ENCODE measurements around the gene PABPC1L. TPM values are rescaled to one million over a fixed set of nuclear protein-coding genes. Genes with fewer than 3 reads are reported as not detected.

PABPC1L gene
- total RNA-seq, 1 experiment from 2014 or later, result 90.7 TPM

GRCh38 chr20:44891826-44892225, 18.0 kb upstream of the PABPC1L start (continued):
- TF ChIP-seq, protein P1, sequence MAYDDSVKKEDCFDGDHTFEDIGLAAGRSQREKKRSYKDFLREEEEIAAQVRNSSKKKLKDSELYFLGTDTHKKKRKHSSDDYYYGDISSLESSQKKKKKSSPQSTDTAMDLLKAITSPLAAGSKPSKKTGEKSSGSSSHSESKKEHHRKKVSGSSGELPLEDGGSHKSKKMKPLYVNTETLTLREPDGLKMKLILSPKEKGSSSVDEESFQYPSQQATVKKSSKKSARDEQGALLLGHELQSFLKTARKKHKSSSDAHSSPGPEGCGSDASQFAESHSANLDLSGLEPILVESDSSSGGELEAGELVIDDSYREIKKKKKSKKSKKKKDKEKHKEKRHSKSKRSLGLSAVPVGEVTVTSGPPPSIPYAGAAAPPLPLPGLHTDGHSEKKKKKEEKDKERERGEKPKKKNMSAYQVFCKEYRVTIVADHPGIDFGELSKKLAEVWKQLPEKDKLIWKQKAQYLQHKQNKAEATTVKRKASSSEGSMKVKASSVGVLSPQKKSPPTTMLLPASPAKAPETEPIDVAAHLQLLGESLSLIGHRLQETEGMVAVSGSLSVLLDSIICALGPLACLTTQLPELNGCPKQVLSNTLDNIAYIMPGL (CRISPR knock-in tag; IDR thresholded peaks at IDR 0.05), result no peak
- TF ChIP-seq OVOL2 (CRISPR knock-in tag; IDR thresholded peaks at IDR 0.05; ENCODE audit: borderline replicate concordance) (no peak), TP53 (CRISPR knock-in tag; IDR thresholded peaks at IDR 0.05) (no peak), MXD4 (CRISPR knock-in tag; IDR thresholded peaks at IDR 0.05; ENCODE audit: borderline replicate concordance) (no peak), AR (CRISPR knock-in tag; IDR thresholded peaks at IDR 0.05) (no peak)

DNA sequence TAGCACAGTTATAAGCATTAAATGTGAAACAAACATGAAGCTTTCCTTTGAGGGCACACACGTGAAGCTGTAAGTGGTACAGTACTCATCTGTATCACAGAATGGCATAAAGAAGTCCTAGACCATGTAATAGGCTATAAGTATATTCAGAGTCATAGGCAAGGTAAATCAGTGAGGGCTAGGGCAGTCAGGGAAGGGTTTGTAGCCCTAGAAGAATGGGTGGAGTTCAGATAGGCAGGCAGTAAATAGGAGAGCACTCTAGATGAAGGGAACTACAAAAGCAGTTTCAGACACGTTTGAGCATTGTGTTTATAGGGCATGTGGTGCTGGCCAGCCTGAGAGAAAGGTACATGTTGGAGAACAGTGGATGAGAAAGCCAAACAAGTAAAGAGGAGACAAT, 14.9 kb upstream of the PABPC1L start:
- Mint-ChIP-seq H3K36me3 (0 out of 2 replicates have a peak, but pooled peaks cover 5% of the 10 kb centered on the region), H3K27me3 (ENCODE audit: low read depth) (no peaks in the 10 kb centered on the region), H3K4me3 (no peak overlapping the region), H3K9me3 (no peaks in the 10 kb centered on the region), H3K4me1 (peaks cover 17% of the 10 kb centered on the region), H3K27ac (peak overlapping the region; percentile 7; the same call in 1 of the 2 replicates)
- CTCF ChIA-PET, result no interaction called here
- POLR2A ChIA-PET, result interaction anchor here (1.4 kb wide), 1 partner anchor 9 kb away, joined by 3 read pairs; the partner anchor contains the start of gene YWHAB
- DNase-seq (ENCODE audit: low spot score) (no peak), ATAC-seq (no peak)
- TF ChIP-seq OVOL2 (CRISPR knock-in tag; IDR thresholded peaks at IDR 0.05; ENCODE audit: borderline replicate concordance) (no peak), PRRX2 (CRISPR knock-in tag; IDR thresholded peaks at IDR 0.05) (no peak), CREB1 (CRISPR knock-in tag; IDR thresholded peaks at IDR 0.05) (no peak), STAT6 (CRISPR knock-in tag; conservative IDR thresholded peaks at IDR 0.05; ENCODE audit: low read depth) (no peak), ZNF281 (CRISPR knock-in tag; IDR thresholded peaks at IDR 0.05) (no peak), CDX4 (CRISPR knock-in tag; IDR thresholded peaks at IDR 0.05; ENCODE audit: borderline replicate concordance) (no peak), ZNF317 (CRISPR knock-in tag; IDR thresholded peaks at IDR 0.05; ENCODE audit: borderline replicate concordance, low read depth) (no peak), ZNF512 (CRISPR knock-in tag; IDR thresholded peaks at IDR 0.05; ENCODE audit: borderline replicate concordance) (no peak)
- TF ChIP-seq, protein P2, sequence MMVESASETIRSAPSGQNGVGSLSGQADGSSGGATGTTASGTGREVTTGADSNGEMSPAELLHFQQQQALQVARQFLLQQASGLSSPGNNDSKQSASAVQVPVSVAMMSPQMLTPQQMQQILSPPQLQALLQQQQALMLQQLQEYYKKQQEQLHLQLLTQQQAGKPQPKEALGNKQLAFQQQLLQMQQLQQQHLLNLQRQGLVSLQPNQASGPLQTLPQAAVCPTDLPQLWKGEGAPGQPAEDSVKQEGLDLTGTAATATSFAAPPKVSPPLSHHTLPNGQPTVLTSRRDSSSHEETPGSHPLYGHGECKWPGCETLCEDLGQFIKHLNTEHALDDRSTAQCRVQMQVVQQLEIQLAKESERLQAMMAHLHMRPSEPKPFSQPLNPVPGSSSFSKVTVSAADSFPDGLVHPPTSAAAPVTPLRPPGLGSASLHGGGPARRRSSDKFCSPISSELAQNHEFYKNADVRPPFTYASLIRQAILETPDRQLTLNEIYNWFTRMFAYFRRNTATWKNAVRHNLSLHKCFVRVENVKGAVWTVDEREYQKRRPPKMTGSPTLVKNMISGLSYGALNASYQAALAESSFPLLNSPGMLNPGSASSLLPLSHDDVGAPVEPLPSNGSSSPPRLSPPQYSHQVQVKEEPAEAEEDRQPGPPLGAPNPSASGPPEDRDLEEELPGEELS (CRISPR knock-in tag; IDR thresholded peaks at IDR 0.05), result no peak
- TF ChIP-seq, protein P3, sequence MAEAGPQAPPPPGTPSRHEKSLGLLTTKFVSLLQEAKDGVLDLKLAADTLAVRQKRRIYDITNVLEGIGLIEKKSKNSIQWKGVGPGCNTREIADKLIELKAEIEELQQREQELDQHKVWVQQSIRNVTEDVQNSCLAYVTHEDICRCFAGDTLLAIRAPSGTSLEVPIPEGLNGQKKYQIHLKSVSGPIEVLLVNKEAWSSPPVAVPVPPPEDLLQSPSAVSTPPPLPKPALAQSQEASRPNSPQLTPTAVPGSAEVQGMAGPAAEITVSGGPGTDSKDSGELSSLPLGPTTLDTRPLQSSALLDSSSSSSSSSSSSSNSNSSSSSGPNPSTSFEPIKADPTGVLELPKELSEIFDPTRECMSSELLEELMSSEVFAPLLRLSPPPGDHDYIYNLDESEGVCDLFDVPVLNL (CRISPR knock-in tag; IDR thresholded peaks at IDR 0.05; ENCODE audit: borderline replicate concordance, low read depth), result no peak
- TF ChIP-seq, protein P4, sequence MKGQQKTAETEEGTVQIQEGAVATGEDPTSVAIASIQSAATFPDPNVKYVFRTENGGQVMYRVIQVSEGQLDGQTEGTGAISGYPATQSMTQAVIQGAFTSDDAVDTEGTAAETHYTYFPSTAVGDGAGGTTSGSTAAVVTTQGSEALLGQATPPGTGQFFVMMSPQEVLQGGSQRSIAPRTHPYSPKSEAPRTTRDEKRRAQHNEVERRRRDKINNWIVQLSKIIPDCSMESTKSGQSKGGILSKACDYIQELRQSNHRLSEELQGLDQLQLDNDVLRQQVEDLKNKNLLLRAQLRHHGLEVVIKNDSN (CRISPR knock-in tag; IDR thresholded peaks at IDR 0.05), result no peak
- TF ChIP-seq, protein P5, sequence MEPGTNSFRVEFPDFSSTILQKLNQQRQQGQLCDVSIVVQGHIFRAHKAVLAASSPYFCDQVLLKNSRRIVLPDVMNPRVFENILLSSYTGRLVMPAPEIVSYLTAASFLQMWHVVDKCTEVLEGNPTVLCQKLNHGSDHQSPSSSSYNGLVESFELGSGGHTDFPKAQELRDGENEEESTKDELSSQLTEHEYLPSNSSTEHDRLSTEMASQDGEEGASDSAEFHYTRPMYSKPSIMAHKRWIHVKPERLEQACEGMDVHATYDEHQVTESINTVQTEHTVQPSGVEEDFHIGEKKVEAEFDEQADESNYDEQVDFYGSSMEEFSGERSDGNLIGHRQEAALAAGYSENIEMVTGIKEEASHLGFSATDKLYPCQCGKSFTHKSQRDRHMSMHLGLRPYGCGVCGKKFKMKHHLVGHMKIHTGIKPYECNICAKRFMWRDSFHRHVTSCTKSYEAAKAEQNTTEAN (CRISPR knock-in tag; IDR thresholded peaks at IDR 0.05), result no peak

Data from WTC11 (cell line).